Activated CD4-positive, alpha-beta T cell treated with anti-CD3 and anti-CD28 coated beads, Interleukin-10, Interleukin-2, amounts not matched to agents 100 ng/mL and 50 ng/mL, durations not matched to agents 16 hours and 8 hours (primary cell): ENCODE data around the gene NRF1.

ENCODE experiments used
- DNase-seq: peaks from one replicate; pipeline ENCODE4 v3.0.0-alpha.2; 2020

NRF1 gene

DNA sequence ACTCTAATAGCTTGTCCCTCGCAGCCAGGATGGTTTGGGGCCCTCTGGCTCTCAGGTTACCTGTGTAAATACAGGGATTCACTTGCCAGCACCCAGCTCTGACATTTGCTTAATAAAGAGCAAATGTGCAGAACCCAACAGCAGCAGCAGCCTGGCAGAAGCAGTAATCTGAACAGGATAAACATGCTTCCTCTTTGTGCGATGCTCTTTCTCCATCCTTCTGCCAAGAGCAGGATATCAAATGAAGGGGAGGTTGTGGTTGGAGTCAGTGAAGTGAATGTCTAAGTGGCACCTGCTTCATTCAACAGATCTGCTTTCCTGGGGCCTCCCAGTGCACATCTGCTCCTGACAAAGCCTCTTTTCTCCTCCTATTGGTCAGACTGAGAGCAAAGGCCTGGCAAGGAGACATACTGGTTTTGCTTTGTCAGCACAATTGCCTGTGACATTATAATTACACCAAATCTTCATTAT, 130.3 kb downstream of the NRF1 start:
- no peak for DNase-seq

- no peak for DNase-seq
Observed at GRCh38 chr7:129742256-129742655, 130.7 kb downstream of the NRF1 start.

DNA sequence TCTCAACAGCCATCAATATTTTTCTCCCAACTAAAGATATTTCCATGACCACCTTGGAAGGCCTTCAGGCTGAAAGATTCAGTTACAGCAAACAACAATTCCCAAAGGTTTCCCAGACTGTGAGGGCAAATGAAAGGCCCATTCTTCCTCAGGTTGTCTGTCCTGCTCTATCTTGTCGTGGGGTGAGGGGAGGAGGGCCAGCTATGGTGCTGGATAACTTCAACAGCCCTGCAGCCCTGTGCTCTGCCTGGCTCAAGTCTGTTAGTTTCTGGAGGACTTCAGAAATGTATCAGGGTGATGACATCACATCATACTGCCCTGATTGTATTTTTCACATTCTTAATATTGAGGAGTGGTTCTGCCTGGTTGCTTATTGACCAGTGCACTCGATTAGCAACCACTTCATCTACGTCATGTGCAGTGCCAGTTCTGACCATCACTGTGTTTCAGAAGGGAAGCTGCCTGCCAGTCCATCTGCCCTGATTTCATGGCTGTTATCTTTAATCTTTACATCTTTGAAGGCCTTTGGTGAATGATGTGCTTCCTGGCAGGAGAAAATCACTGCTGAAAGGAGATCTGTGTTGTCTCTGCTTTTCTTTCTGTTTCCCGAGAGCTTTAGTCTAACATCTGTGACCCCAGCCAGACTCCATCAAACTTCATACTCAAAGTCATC, 135.5 kb downstream of the NRF1 start:
- DNase-seq: no peak

GRCh38 chr7:129748356-129749109, 137.0 kb downstream of the NRF1 start:
- no peak for DNase-seq

DNA sequence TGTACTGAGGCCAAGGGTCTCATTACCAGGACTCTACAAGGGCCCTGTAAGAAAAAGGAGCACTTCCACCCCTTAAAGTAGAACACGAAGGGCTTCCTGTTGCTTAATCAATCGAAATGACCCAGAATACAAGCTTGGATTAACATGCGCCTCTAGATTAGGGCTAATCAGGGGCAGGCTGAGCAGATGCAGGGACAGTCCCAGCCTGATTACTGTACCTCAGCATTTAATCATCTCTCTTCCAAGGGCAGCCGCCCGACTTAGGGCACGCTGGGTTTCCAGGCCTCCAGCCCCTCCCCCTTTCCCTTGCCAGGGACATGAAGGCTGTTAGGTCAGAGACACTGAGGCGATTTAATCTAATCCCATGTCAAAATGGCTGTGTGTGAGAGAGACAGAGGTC, 138.6 kb downstream of the NRF1 start:
- DNase-seq: no peak

DNA sequence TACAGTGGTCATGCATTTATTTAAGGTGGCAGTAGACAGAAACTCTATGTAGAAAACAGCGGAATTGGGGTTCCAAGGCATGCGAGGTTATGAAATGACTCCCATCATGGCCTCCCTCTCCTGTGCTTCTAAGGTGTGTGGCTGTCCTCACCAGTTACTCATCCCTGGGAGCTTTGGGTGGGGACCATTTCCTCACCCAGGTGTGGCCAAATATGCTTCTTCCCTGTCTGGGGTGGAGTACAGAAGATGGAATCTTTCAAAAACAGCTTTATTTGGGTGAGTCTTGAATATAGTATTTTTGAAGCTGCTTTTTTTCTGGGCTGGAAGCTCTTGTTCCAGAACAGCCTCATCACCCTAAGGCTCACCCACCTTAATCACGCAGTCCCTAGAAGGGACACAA, 139.0 kb downstream of the NRF1 start:
- DNase-seq: no peak

GRCh38 chr7:129751916-129752315, 140.4 kb downstream of the NRF1 start:
- no peak for DNase-seq

DNA sequence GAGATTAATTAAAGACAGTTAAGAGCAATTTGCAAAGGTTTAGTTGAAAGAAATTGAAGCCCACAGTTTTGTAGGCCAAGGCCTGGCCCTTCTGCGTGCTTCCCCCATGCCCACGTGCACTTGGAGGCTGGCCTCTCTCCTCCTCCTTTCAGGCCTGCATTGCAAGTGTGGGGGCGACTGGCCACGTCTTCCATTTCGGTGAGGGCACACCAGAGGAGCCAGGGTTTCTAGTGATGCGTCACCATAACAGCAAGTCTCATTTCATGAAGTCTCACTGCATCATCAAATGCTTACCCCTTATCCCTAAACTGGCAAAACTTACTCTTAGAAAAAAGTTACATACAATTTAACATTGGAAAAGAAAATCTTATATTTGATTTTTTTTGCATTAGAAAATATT, 141.2 kb downstream of the NRF1 start:
- DNase-seq: no peak

GRCh38 chr7:129754406-129754805, 142.9 kb downstream of the NRF1 start:
- no peak for DNase-seq

DNA sequence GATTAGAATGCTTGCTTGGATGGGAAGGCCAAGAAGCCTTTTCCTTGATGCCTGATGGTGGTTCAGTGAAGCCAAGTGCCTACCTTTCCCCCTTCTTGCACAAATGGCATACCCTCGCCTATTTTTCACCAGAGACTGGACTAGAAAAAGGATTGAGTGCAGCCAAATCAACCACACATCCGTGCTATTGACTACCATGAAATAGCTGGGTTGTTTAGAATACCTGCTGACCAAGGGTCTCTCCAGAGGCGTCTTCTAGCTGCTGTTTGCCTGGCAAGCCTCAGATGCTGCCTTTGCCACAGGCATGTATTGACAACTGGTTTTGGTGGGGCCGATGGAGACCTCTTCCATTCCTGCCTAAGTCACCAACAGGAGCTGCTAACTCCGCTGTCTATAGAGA, 146.5 kb downstream of the NRF1 start:
- DNase-seq: no peak

DNA sequence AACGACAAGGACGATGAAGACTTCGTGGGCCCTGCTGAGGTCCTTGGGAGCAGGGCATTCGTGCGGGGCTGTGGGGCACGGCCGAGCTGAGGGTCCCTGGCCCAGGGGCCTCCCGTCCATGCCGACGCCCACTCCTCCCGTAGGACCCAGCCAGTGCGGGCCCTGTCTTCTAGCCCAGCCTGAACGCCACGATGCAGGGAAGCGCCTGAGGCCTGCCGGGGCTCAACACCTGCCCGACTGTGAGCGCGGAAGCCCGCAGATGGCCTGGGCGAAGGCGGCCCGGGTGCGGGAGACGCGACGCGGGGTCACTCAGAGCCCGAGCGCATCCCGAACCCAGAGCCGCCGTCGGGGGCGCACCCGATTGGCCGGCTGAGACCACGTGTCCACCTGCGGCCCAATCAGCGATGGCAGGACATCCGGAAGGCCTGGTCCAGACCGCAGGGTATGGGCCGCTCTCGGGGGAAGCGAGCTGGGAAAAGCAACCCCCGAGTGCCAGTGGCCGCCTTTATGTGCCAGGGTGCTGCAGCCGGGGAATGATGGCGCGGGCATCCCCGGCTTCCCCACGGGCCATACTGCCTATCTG, 151.0 kb downstream of the NRF1 start:
- no peak for DNase-seq

- DNase-seq: no peak
Observed at GRCh38 chr7:129764247-129765084, 152.9 kb downstream of the NRF1 start.

GRCh38 chr7:129765352-129765751, 153.8 kb downstream of the NRF1 start:
- no peak for DNase-seq

- DNase-seq: no peak
Observed at GRCh38 chr7:129767120-129768015, 155.8 kb downstream of the NRF1 start.

DNA sequence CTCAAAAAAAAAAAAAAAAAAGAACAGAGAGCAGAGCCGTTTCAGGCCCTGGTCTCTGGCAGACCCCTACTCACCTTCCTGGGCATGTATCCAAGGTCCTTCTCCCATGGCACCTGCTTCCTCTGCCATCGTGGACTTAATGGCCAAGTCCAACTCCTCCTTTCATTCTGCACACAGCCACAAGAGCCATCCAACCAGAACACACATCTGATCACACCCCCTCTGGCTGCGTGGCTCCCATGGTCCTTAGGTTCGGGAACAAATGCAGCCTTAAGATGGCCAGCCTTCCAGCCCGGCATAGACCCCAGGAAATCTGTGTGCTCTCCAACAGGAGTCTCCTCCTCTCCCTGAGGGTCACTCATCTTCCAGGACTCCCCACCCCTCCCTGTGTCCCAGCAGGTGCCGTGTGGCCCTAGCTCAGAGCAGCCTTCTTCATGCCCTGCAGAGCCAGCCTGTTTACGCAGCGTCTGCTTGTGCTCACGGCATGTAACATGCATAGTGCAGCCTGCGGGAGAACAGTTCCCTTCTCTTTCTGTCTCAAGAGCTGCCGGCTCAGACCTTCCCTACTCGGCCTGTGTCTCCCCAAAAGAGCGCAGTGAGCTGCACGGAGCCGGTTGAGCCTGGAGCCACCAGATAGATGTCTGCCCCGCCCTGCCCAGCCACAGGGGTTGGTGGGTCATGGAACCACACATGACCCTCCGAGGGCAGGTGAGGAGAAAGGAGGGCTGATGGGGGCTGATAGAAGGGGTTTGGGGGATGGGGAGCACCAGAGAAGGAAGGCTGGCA, 157.3 kb downstream of the NRF1 start:
- DNase-seq: no peak

DNA sequence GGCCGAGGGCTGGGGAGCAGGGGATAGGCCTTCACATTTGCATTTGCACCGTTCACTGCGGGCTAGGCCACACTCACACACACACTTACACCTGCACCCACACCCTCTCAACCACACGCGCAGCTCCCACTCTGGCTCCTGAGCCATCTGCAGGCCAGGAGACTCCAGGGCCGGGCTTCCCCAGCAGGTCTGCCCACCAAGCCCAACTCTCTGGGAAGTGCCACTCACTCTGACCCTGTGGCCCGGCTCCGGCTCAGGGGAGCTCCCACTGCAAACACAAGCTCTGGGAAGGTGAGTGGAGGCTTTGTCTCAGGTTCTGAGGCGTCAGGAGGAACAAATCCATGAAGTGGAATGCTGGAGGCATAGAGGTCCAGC, 157.9 kb downstream of the NRF1 start:
- no peak for DNase-seq

GRCh38 chr7:129769866-129770808, 158.6 kb downstream of the NRF1 start:
- no peak for DNase-seq

DNA sequence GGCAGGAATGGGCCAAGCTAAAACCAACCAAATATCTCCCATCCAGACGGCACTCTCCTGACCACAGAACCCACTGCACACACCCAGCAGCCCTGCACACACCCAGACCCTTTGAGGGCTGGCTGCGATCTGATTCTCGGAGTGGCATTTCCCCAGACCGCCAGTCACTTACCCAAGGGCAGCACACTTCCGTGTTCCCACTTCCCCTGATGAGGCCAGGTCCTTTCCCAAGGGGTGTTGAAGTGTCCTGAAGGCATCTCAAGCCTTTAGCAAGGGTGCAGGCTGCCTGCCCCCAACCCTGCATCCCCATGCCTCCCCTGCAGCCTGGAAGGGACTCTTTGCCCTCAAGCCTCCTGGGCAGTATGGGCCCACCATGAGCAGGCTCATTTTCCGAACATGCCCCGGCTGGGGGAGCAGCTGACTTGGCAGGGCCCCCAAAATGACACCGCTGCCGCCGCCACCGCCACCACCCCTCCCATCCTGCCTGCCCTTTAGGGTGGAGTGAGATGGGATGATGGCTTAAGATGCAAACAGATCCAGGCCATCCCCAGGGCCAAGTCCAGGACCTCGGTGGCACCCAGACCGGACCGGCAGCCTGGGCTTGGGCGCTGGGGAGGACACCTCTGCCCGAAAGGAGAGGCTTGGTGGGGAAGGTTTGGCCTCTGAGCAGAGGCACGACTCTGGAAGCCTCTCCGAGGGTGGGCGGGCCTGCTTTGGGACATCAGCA, 159.8 kb downstream of the NRF1 start:
- no peak for DNase-seq

DNA sequence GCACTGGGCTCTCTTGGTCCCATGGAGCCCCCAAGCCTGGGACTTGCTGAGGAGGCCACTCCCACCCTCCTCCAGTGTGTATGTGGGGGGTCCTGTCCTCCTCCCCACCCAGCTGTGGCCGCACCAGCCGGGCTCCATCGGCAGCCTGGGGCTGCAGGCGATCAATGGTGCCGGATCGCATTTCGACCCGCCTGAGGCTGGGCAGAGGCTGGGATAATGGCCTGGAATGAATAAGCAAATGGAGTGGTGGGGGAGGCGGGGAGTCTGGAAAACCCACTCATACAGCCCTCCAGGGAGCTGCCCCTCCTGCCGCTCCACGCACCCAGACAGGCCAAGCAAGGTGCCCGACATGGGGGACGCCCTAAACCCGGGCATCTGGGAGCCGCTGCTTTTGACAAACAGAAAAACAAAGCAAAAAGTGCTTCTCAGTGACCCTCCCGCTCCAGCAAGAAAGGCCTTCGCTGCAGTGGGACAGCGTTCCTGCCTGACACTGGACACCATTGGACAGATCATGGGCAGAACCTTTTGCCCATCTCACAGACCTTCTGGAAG, 160.5 kb downstream of the NRF1 start:
- no peak for DNase-seq
